Uterus (tissue), 4 donors: ENCODE data around the gene SEPHS2. TPM values are rescaled to one million over a fixed set of nuclear protein-coding genes. Genes with fewer than 3 reads are reported as not detected.

Source experiments
- DNase-seq, 2 donors: peaks; one replicate each; pipeline ENCODE4 v3.0.0-alpha.2; 2019 to 2020
- H3K27ac ChIP-seq, 2 donors: fragments of 200-600 bp; sonication (generic); 1 replicate in 1 of 2; 2 replicates in 1 of 2; pipeline ENCODE4 v1.5.1; 2016 to 2018
- H3K27me3 ChIP-seq, 2 donors: fragments of 200-600 bp; sonication (generic); one replicate each; pipeline ENCODE4 v1.5.1; 2018 to 2019; ENCODE audit warnings: control low read depth in 1 of 2
- H3K36me3 ChIP-seq, 2 donors: fragments of 200-600 bp; sonication (generic); one replicate each; pipeline ENCODE4 v1.5.1; 2019; ENCODE audit warnings: control low read depth in 1 of 2
- H3K4me1 ChIP-seq, 2 donors: fragments of 200-600 bp; sonication (generic); one replicate each; pipeline ENCODE4 v1.5.1; 2018 to 2019; ENCODE audit warnings: control low read depth in 1 of 2
- H3K4me3 ChIP-seq, 2 donors: fragments of 200-600 bp; sonication (generic); 1 replicate in 1 of 2; 2 replicates in 1 of 2; pipeline ENCODE4 v1.5.1; 2018 to 2019; ENCODE audit warnings: mild to moderate bottlenecking in 1 of 2
- H3K9me3 ChIP-seq, 2 donors: fragments of 200-600 bp; sonication (generic); one replicate each; pipeline ENCODE4 v1.5.1; 2019; ENCODE audit warnings: control low read depth in 1 of 2
- POLR2A ChIP-seq, 2 donors: fragments of 450-650 bp; IDR thresholded peaks; one replicate each; pipeline ENCODE4 v1.6.1; 2016; ENCODE audit warnings: antibody characterized with exemption in 2 of 2, mild to moderate bottlenecking in 1 of 2, moderate library complexity in 1 of 2
- intact Hi-C: fragments of 100-400 bp; cut with DNase I; formaldehyde crosslinking; loops from one replicate; pipeline ENCODE4 v1.15.1; 2023; ENCODE audit warnings: low total_unique reads
- total RNA-seq, 4 donors: library from RNA; depleted of rRNA in 3 of 4; stranded (reverse); fragments of >200 nt in 3 of 4; gene quantifications; one replicate each; pipeline versions ENCODE4 v1.1.0 to v1.2.4, GENCODE V29; 2014 to 2023
- TF ChIP-seq, protein P1 (sequence below), 4 experiments: fragments of 200-600 bp in 2 of 4; fragments of 450-650 bp in 2 of 4; sonication (generic) in 2 of 4; IDR thresholded peaks; one replicate each; pipeline ENCODE4 v1.5.1; 2016 to 2019; ENCODE audit warnings: antibody characterized with exemption in 4 of 4, mild to moderate bottlenecking in 2 of 4, moderate library complexity in 1 of 4
- donor health status: DM: yes; HTN: yes; CAD: no.

Gene SEPHS2
- total RNA-seq, 4 donors from 2014 or later, result 13.6 to 30.9 (median 17.1) TPM

DNA sequence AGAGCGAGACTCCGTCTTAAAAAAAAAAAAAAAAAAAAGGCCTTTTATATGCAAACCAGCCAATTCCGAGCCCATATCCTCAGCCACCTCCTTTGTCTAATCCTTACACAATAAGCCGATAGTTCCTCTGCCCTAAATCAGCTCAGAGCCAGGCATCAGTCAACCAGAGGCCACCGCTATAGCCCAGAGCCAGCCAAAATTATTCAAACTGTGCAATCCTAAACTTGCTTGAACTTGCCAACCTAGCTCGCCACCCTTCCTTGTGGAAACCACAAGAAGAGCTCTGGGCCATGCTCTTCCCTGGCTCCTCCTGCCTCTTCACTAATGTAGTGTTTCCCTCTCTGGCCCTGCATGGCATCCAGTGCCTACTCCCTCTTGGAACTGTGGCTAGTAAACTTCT is 44.5 kb upstream of the SEPHS2 start:
- DNase-seq, result no peak
- no peak overlapping the region for H3K27ac ChIP-seq
- no peak for TF ChIP-seq POLR2A (IDR thresholded peaks at IDR 0.05)
- TF ChIP-seq, protein P1, sequence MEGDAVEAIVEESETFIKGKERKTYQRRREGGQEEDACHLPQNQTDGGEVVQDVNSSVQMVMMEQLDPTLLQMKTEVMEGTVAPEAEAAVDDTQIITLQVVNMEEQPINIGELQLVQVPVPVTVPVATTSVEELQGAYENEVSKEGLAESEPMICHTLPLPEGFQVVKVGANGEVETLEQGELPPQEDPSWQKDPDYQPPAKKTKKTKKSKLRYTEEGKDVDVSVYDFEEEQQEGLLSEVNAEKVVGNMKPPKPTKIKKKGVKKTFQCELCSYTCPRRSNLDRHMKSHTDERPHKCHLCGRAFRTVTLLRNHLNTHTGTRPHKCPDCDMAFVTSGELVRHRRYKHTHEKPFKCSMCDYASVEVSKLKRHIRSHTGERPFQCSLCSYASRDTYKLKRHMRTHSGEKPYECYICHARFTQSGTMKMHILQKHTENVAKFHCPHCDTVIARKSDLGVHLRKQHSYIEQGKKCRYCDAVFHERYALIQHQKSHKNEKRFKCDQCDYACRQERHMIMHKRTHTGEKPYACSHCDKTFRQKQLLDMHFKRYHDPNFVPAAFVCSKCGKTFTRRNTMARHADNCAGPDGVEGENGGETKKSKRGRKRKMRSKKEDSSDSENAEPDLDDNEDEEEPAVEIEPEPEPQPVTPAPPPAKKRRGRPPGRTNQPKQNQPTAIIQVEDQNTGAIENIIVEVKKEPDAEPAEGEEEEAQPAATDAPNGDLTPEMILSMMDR (IDR thresholded peaks at IDR 0.05), result no peak
- H3K36me3 ChIP-seq, result no peaks in the 10 kb centered on the region
- H3K4me3 ChIP-seq, result no peak overlapping the region
- no peaks in the 10 kb centered on the region for H3K4me1 ChIP-seq
- H3K27me3 ChIP-seq, result no peaks in the 10 kb centered on the region
- H3K9me3 ChIP-seq, result no peaks in the 10 kb centered on the region
- intact Hi-C loops, result no loop called here

DNA sequence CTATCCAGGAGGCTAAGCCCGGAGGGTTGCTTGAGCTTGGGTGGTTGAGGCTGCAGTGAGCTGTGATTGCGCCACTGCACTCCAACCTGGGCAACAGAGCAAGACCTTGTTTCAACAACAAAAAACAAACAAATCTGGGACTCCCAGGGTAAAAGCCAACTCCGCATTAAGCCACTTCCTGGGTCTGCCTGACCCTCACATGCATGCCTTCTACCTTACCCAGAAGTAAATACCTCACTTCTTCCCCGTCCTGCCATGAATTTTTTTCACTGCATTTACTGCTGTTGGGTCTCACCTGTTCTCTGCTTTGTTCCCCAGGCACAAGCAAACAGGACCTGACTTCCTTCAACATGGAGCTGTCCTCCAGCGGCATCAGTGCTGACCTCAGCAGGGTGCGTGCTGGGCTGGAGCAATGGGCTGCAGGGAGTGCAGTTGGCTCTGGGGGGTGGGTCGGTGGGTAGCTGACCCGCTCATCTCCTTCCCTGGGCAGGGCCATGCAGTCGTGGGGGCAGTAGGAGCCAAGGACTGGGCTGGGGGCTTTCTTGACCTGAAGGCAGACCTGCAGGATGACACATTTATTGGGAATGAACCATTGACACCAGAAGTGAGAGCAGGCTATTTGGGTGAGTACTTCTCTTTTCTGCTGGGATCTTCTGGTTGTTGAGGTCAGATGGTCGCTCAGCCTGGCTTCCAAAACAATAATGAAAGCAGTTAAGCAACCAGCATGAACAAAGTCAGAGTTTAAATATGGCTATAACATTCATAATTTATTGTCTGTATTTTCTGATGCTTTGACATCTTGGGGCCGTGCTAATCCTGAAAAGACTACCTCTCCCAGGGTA is 43.3 kb upstream of the SEPHS2 start:
- Histone ChIP-seq H3K36me3 (no peaks in the 10 kb centered on the region), H3K27me3 (no peaks in the 10 kb centered on the region), H3K9me3 (no peaks in the 10 kb centered on the region), H3K4me1 (no peaks in the 10 kb centered on the region), H3K27ac (no peak overlapping the region), H3K4me3 (no peak overlapping the region)
- intact Hi-C loops, result no loop called here
- no peak for DNase-seq
- TF ChIP-seq, protein P1 (IDR thresholded peaks at IDR 0.05), result no peak

DNA sequence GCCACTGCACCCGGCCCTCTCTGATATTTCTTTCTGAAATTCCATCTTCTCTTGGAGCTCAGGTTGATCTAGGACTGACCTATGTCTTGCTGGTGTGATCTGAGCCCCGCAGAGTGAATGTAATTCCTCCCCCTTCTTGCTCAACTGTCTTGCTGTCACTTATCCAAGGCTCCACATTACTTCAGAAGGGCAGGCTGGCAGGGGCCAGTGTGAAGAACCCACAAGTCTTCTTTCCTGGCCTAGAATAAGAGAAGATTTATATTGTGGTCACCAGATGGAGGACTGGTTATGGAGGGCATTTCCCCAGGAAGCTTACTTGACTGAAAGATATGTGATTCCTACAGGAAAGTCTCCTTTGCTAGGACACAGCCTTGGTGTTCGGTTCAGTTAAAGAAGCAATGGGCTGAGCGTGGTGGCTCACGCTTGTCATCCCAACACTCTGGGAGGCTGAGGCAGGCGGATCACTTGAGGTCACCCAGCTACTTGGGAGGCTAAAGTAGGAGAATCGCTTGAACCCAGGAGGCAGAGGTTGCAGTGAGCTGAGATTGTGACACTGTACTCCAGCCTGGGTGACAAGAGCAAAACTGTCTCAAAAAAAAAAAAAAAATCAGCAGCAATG is 40.3 kb upstream of the SEPHS2 start:
- H3K36me3 ChIP-seq, result no peaks in the 10 kb centered on the region
- no peaks in the 10 kb centered on the region for H3K9me3 ChIP-seq
- no peak overlapping the region for H3K4me3 ChIP-seq
- no peaks in the 10 kb centered on the region for H3K4me1 ChIP-seq
- H3K27me3 ChIP-seq, result no peaks in the 10 kb centered on the region
- intact Hi-C loops, result no loop called here
- no peak overlapping the region for H3K27ac ChIP-seq
- DNase-seq, result no peak
- TF ChIP-seq POLR2A (IDR thresholded peaks at IDR 0.05), result no peak
- TF ChIP-seq, protein P1 (IDR thresholded peaks at IDR 0.05), result no peak

DNA sequence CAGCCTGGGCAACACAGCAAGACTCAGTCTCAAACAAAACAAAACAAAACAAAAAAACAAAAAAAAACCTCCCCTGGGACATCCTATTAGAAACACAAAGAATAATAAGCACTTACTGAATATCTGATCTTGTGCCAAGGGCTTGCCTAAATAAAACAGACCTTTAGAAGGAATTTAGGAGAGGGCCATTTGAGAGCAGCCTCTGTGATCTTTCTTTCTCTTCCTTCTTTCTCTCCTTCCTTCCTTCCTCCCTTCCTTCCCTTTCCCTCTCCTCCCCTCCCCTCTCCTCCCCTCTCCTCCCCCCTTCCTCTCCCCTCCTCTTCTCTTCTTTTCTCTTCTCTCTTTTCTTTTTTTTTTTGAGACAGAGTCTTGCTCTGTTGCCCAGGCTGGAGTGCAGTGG is 39.2 kb upstream of the SEPHS2 start:
- Histone ChIP-seq H3K27ac (no peak overlapping the region), H3K9me3 (no peaks in the 10 kb centered on the region), H3K4me1 (no peaks in the 10 kb centered on the region), H3K27me3 (no peaks in the 10 kb centered on the region), H3K4me3 (no peak overlapping the region), H3K36me3 (no peaks in the 10 kb centered on the region)
- no peak for DNase-seq
- intact Hi-C loops, result no loop called here
- no peak for TF ChIP-seq POLR2A (IDR thresholded peaks at IDR 0.05)
- TF ChIP-seq, protein P1 (IDR thresholded peaks at IDR 0.05), result no peak

DNA sequence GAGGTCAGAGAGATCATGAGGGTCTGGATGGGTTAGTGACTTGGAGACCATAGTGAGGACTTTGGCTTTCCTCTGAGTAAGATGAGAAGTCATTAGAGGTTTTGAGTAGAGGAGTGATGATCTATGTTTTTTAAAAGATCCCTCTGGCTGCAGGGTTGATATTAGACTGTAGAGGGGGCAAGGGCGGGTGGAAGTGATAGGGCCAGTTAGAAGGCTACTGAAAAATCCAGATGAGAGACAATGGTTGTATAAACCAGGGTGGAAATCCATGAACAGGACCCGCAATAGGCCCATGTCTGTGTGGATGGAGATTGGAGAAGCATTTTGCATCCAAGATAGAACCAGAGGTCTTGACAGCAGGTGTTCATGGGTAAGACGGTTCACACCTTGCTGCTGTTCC is 36.7 kb upstream of the SEPHS2 start:
- H3K27ac ChIP-seq, result no peak overlapping the region
- no peaks in the 10 kb centered on the region for H3K4me1 ChIP-seq
- no peaks in the 10 kb centered on the region for H3K27me3 ChIP-seq
- H3K9me3 ChIP-seq, result no peaks in the 10 kb centered on the region
- DNase-seq, result no peak
- H3K36me3 ChIP-seq, result no peaks in the 10 kb centered on the region
- H3K4me3 ChIP-seq, result no peak overlapping the region
- TF ChIP-seq POLR2A (IDR thresholded peaks at IDR 0.05), result no peak
- TF ChIP-seq, protein P1 (IDR thresholded peaks at IDR 0.05), result no peak
- intact Hi-C loops, result no loop called here
